ENCODE results near the gene DNAAF1. TPM values are rescaled to one million over a fixed set of nuclear protein-coding genes. Genes with fewer than 3 reads are reported as not detected.

The DNAAF1 gene
- total RNA-seq, 1 donor from 2014 or later = 0.10 TPM

GRCh38 chr16:84124257-84125073 lies 20.6 kb upstream of the DNAAF1 start:
- DNase-seq = no peak

- DNase-seq = no peak
These were observed 14.0 kb upstream of the DNAAF1 start for GRCh38 chr16:84131117-84131516.

DNA sequence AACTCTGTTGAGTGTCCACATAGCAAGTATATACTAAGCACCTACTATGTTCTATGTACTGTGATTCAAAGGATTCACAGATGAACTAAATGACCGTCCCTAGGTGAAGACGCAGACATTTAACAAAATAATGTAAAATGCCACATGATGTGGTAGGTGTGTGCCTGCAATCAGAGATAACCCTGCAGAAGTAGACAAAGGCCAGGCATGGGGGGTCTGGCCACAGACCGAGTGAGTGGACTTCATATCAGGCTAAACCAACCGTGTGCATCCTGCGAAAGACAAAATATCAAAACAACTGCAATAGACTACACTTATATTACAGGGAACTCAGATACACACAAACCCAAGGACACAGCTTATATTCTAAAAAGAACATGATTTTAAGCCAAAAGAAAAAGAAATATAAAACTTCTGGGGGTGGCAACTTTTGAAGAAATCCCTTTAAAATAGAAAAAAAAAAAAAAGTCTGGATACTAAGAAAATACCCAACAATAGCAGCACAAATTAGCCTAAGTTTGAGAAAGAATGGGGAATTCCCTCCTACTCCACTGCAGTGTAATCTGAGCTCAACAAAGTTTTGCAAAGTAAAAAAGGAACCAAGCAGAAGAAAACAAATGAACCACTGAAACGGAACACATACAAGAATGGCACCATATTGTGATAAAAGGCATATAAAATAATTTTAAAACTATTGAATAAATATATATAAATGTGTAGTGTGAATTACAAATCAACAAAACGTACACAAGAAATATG lies 12.4 kb upstream of the DNAAF1 start:
- DNase-seq = no peak

- no peak for DNase-seq
These were observed 8.6 kb upstream of the DNAAF1 start for GRCh38 chr16:84136331-84137125.

DNA sequence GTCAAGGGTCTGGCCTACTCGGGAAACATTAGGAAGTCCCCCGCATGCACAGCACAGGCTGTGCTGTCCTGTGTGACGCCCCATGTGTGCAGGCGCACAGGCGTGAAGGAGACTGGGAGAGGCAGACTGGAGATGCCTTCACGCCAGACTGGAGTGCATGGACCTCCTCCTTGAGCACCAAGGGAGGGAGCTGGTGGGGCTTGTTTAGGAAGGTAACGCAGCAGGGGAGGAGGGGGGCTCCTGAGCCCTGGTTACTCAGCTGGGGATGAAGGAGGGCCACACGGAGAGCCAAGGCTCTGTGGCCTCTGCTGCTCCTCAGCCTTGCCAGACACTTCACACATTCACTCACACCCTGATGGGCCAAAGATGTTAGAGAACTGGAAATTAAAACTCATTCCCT lies 7.8 kb upstream of the DNAAF1 start:
- no peak for DNase-seq

GRCh38 chr16:84137769-84138357 lies 7.2 kb upstream of the DNAAF1 start:
- DNase-seq = no peak

GRCh38 chr16:84138500-84138823 lies 6.6 kb upstream of the DNAAF1 start:
- DNase-seq = no peak

- DNase-seq = peak; percentile 37
These were observed 6.1 kb upstream of the DNAAF1 start for GRCh38 chr16:84138824-84139627.

DNA sequence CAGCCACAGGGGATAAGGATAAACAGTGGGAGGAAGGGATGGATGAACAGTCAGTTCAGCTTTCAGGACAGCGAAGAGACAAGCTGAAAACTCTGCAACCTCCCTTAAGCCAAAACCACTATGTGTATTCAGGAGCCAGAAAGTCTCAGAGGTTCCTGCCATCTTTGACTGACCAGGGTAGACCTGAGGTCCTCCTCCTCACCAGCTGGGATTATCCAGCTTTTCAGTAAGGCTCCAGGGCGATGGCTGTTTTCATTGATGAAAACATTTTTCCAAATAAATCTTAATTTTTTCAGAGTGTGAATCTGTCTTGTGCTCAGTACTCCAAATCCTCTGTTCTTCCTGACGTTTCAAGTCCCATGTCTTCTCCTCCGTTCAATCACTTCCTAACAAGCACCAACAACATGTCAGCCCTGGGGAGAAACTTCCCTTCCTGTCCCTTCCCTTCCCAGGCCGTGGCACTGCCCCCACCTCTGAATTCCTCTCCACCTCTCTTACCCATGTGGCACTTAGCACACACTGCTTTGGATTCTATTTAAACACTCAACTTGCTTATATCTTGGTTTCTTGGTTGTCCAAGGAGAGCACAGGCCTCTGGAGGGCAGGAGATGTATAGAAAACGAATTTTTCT lies 5.4 kb upstream of the DNAAF1 start:
- DNase-seq = no peak

GRCh38 chr16:84141143-84141670 lies 3.9 kb upstream of the DNAAF1 start:
- DNase-seq = no peak

DNA sequence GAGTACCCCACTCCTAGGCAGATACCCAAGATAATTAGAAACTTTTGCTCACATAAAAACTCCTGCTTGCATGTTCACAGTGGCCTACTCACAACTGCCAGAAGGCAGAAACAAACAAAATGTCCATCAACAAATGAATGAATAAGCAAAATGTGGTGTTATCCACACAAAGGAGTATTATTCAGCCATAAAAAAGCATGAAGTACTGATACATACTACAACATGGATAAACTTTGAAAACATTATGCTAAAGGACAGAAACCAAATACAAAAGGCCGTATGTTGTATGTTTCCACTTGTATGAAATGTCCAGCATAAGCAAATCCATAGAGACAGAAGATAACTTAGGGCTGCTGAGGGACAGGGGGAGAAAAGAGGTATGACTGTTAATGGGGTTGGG lies 2.0 kb upstream of the DNAAF1 start:
- DNase-seq = no peak

GRCh38 chr16:84143784-84144199 lies 1.3 kb upstream of the DNAAF1 start:
- DNase-seq = no peak

DNA sequence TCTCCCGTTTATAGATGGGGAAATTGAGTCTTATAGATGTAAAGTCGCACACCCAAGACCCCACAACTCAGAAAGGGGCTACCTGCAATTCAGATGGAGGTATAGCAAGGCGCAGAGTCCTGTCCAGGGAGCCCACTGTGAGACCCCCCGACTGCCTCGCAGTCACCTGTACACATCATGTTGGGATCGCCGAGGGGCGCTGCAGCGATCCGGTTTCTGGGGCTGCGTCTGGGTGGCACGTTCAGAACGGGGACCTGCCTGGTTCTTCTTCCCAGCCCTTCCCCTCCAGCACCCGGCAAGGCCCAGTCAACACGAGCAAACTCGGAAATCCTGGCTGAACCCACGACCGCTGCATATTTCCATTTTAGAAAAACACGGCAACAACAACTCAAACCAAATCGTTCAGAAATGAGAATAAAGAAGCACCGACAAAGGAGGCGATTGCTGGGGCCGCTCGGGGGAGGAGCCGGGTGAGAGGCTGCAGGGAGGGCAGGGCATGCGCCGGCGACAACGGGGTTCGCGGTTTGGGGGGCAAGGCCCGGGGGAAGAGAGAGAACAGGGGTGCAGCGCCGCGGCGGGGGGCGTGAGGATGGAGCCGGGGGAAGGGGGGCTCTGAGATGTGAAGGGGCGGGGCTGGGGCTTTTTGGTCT lies 774 bp upstream of the DNAAF1 start:
- peak; percentile 50 for DNase-seq

GRCh38 chr16:84150926-84151325 lies 5.8 kb downstream of the DNAAF1 start:
- no peak for DNase-seq

- DNase-seq = no peak
These were observed 8.6 kb downstream of the DNAAF1 start for GRCh38 chr16:84153660-84154214.

- DNase-seq = no peak
These were observed 10.1 kb downstream of the DNAAF1 start for GRCh38 chr16:84155226-84155625.

DNA sequence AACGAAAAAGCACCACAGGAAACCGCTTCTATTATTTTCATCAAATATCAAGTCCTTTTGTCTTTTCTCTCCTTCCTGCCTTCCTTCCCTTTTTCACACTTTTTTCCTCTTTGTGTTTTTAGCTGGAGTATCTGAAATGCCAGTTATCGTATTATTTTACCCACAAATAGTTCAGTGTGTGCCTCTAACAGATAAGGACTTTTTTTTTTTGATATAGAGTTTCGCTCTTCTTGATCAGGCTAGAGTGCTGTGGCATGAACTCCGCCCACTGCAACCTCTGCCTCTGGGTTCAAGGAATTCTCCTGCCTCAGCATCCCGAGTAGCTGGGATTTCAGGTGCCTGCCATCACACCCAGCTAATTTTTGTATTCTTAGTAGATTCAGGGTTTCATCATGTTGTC lies 10.7 kb downstream of the DNAAF1 start:
- no peak for DNase-seq

DNA sequence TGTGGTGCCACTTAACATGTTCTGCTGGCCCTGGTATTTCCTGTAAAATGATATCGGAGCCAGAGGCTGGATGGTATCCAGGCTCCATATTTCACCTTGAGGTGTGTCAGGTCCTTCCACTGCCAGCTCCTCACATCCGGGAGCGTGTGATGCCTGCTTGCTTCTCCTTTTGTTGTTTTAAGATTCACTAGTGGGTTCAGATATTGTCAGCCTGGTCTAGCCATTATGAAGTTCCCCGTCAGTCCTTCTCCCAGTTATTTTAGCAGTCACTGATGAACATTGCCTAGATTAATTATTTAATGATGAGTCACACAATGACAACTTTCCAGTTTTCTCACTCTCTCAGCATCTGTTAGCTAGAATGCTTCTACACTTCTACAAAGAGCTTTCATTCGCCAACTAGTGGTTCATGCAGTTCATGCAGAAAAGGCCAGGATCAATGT lies 11.3 kb downstream of the DNAAF1 start:
- DNase-seq = no peak

DNA sequence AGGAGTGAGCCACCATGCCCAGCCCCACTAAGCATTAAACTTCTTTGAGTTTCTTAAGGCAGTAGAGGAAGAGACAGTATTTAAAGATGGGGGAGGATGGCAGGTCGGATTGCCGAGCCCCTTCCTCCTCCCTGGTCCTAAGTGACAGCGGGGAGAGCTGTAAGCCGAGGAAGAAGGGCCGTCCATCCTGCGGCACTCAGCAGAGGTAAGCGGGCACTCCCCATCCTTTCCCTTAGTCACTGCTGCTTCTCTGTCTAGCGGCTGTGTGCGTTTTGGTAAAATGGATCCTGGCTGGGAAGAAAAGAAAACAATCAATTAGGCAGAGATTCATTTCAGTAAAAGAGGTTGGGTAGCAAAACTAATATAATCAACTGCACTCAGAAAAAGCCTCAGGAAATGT lies 13.9 kb downstream of the DNAAF1 start:
- DNase-seq = no peak

- DNase-seq = no peak
These were observed 14.7 kb downstream of the DNAAF1 start for GRCh38 chr16:84159800-84160199.

All from tongue (tissue), 2 donors.